DOHH2 (cell line): Measurements from ENCODE around the gene LNX1.

Source experiments
- H3F3A ChIP-seq: fragments of 200-600 bp; sonication (generic), shearing (Covaris generic); 2 replicates; pipeline ENCODE4 v1.6.0; 2016; ENCODE audit warnings: antibody characterized with exemption, mild to moderate bottlenecking; ENCODE audit not compliant: control insufficient read depth, insufficient read depth
- H3K27ac ChIP-seq: fragments of 200-600 bp; sonication (generic); 2 replicates; pipeline ENCODE4 v1.5.1; 2014; ENCODE audit warnings: low read depth, mild to moderate bottlenecking, low read length, moderate library complexity
- H3K27me3 ChIP-seq: fragments of 200-600 bp; sonication (generic); 2 replicates; pipeline ENCODE4 v1.6.1; 2014; ENCODE audit warnings: mild to moderate bottlenecking, low read length, mixed read lengths; ENCODE audit not compliant: control insufficient read depth
- H3K36me3 ChIP-seq: fragments of 200-600 bp; sonication (generic); 2 replicates; pipeline ENCODE4 v1.6.1; 2014; ENCODE audit warnings: mild to moderate bottlenecking, low read length, moderate library complexity, mixed read lengths; ENCODE audit not compliant: control insufficient read depth
- H3K4me1 ChIP-seq: fragments of 200-600 bp; sonication (generic); 2 replicates; pipeline ENCODE4 v1.6.1; 2014; ENCODE audit warnings: mild to moderate bottlenecking, low read length, mixed read lengths; ENCODE audit not compliant: control insufficient read depth
- H3K4me2 ChIP-seq: fragments of 200-600 bp; sonication (generic); 2 replicates; pipeline ENCODE4 v1.6.0; 2014; ENCODE audit warnings: mild to moderate bottlenecking, low read length, moderate library complexity
- H3K4me3 ChIP-seq: fragments of 200-600 bp; sonication (generic); 2 replicates; pipeline ENCODE4 v1.5.1; 2014; ENCODE audit warnings: mild to moderate bottlenecking, low read length, mixed read lengths
- H3K79me2 ChIP-seq: fragments of 200-600 bp; sonication (generic); 2 replicates; pipeline ENCODE4 v1.6.1; 2014; ENCODE audit warnings: mild to moderate bottlenecking, low read length, mixed read lengths; ENCODE audit not compliant: control insufficient read depth
- H3K9me2 ChIP-seq: fragments of 200-600 bp; sonication (generic); replicated peaks from 2 replicates; pipeline ENCODE4 v1.6.1; 2014; ENCODE audit warnings: mild to moderate bottlenecking, low read length, mixed read lengths; ENCODE audit not compliant: control insufficient read depth
- H3K9me3 ChIP-seq: fragments of 200-600 bp; sonication (generic); 2 replicates; pipeline ENCODE4 v1.6.1; 2014; ENCODE audit warnings: antibody characterized with exemption, low read length, mixed read lengths; ENCODE audit not compliant: control insufficient read depth, insufficient read depth
- H4K20me1 ChIP-seq: fragments of 200-600 bp; sonication (generic); 2 replicates; pipeline ENCODE4 v1.6.0; 2014; ENCODE audit warnings: low read depth, mild to moderate bottlenecking, antibody characterized with exemption, low read length, moderate library complexity; ENCODE audit not compliant: control insufficient read depth, insufficient read depth
- CTCF ChIP-seq: fragments of 200-600 bp; sonication (generic); IDR thresholded peaks from one replicate; pipeline ENCODE4 v1.5.1; 2014; ENCODE audit warnings: antibody characterized with exemption, mild to moderate bottlenecking, low read depth, low read length; ENCODE audit not compliant: poor library complexity, severe bottlenecking
- EZH2phosphoT487 ChIP-seq: fragments of 200-600 bp; sonication (generic); IDR thresholded peaks from 2 replicates; pipeline ENCODE4 v1.6.1; 2017; ENCODE audit warnings: borderline replicate concordance, mild to moderate bottlenecking, antibody characterized with exemption, low read length, moderate library complexity, mixed read lengths

Gene LNX1

GRCh38 chr4:53613428-53613827 lies 22.1 kb upstream of the LNX1 start:
- Histone ChIP-seq H3K9me3 (no peaks in the 10 kb centered on the region), H3K79me2 (no peaks in the 10 kb centered on the region), H4K20me1 (no peaks in the 10 kb centered on the region), H3F3A (no peaks in the 10 kb centered on the region), H3K4me3 (no peak overlapping the region), H3K27ac (no peak overlapping the region), H3K9me2 (no peaks in the 10 kb centered on the region), H3K4me1 (no peaks in the 10 kb centered on the region), H3K4me2 (no peak overlapping the region), H3K27me3 (no peaks in the 10 kb centered on the region), H3K36me3 (no peaks in the 10 kb centered on the region)
- no peak for TF ChIP-seq CTCF
- no peak for TF ChIP-seq EZH2phosphoT487

DNA sequence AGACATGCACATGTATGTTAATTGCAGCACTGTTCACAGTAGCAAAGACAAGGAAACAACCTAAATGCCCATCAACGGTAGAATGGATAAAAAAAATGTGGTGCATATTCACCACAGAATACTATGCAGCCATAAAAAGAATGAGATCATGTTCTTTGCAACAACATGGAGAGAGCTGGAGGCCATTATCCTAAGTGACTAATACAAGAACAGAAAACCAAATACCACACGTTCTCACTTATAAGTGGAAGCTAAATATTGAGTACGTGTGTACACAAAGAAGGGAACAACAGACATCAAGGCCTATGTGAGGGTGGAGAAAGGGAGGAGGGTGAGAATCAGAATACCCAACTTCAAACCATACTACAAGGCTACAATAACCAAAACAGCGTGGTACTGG lies 17.4 kb upstream of the LNX1 start:
- no peaks in the 10 kb centered on the region for H3F3A ChIP-seq
- no peaks in the 10 kb centered on the region for H3K9me2 ChIP-seq

DNA sequence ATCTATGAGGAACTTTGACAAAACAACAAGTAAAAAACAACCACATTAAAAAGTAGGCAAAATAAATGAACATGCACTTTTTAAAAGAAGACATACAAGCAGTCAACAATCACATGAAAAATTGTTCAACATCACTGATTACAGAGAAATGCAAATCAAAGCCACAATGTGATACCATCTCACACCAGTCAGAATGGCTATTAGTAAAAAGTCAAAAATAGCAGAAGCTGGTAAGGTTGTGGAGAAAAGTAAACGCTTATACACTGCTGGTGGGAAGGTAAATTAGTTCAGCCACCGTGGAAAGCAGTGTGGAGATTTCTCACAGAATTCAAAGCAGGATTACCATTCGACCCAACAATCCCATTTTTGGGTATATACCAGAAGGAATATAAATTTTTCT lies 17.0 kb upstream of the LNX1 start:
- Histone ChIP-seq H3K4me1 (no peaks in the 10 kb centered on the region), H3K27me3 (no peaks in the 10 kb centered on the region), H3K36me3 (no peaks in the 10 kb centered on the region), H4K20me1 (no peaks in the 10 kb centered on the region), H3K4me2 (no peak overlapping the region), H3K9me2 (no peaks in the 10 kb centered on the region), H3F3A (no peaks in the 10 kb centered on the region), H3K79me2 (no peaks in the 10 kb centered on the region), H3K4me3 (no peak overlapping the region), H3K9me3 (no peaks in the 10 kb centered on the region), H3K27ac (no peak overlapping the region)
- TF ChIP-seq CTCF, result no peak
- TF ChIP-seq EZH2phosphoT487, result no peak

More for the DNA sequence above, 17.4 kb upstream of the LNX1 start:
- Histone ChIP-seq H3K4me1 (no peaks in the 10 kb centered on the region), H3K79me2 (no peaks in the 10 kb centered on the region), H4K20me1 (no peaks in the 10 kb centered on the region), H3K36me3 (no peaks in the 10 kb centered on the region), H3K27me3 (no peaks in the 10 kb centered on the region), H3K9me3 (no peaks in the 10 kb centered on the region), H3K27ac (no peak overlapping the region), H3K4me2 (no peak overlapping the region), H3K4me3 (no peak overlapping the region)
- TF ChIP-seq EZH2phosphoT487 (no peak), CTCF (no peak)

DNA sequence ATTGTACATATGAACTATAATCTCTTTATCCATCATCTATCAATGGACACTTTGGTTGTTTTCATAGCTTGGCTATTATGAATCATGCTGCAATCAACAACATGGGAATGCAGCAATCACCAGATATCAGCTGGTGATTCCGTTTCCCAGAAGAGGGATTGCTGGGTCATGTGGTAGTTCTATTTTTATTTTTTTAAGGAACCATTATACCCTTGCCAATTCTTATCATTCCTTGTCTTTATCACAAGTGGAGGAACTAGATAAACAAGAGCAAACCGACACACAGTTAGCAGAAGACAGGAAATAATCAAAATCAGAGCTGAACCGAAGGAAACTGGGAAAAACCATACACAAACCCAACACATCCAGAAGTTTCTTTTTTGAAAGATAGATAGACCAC lies 14.5 kb upstream of the LNX1 start:
- Histone ChIP-seq H3K4me2 (no peak overlapping the region), H3K4me3 (no peak overlapping the region), H3K79me2 (no peaks in the 10 kb centered on the region), H3F3A (no peaks in the 10 kb centered on the region), H3K27me3 (no peaks in the 10 kb centered on the region), H3K36me3 (no peaks in the 10 kb centered on the region), H3K9me2 (no peaks in the 10 kb centered on the region), H3K9me3 (no peaks in the 10 kb centered on the region), H4K20me1 (no peaks in the 10 kb centered on the region), H3K27ac (no peak overlapping the region), H3K4me1 (no peaks in the 10 kb centered on the region)
- no peak for TF ChIP-seq CTCF
- TF ChIP-seq EZH2phosphoT487, result no peak
